IgD-negative memory B cell (primary cell): ENCODE data around the gene OSBPL10. TPM values are rescaled to one million over a fixed set of nuclear protein-coding genes. Genes with fewer than 3 reads are reported as not detected.

Experiments
- H3K27ac Mint-ChIP-seq, 3 donors: one replicate each; pipeline ENCODE4 v1.8.0; 2020 to 2022; ENCODE audit warnings: mild to moderate bottlenecking in 3 of 3, mixed read lengths in 3 of 3, moderate library complexity in 1 of 3
- H3K27me3 Mint-ChIP-seq: one replicate; pipeline ENCODE4 v1.8.0; 2021; ENCODE audit warnings: mixed read lengths
- H3K36me3 Mint-ChIP-seq: one replicate; pipeline ENCODE4 v1.8.0; 2020; ENCODE audit warnings: mild to moderate bottlenecking, mixed read lengths
- H3K4me1 Mint-ChIP-seq, 3 donors: one replicate each; pipeline ENCODE4 v1.8.0; 2020 to 2022; ENCODE audit warnings: mixed read lengths in 3 of 3, mild to moderate bottlenecking in 1 of 3
- H3K4me3 Mint-ChIP-seq, 4 donors: one replicate each; pipeline ENCODE4 v1.8.0; 2020 to 2022; ENCODE audit warnings: mild to moderate bottlenecking in 4 of 4, mixed read lengths in 4 of 4, moderate library complexity in 3 of 4
- H3K9me3 Mint-ChIP-seq, 3 donors: one replicate each; pipeline ENCODE4 v1.8.0; 2020 to 2021; ENCODE audit warnings: mixed read lengths in 3 of 3, mild to moderate bottlenecking in 1 of 3
- polyA plus RNA-seq: library from polyadenylated mRNA; unstranded; fragments of 300-500 nt; fragmentation: Illumina TruSeq; gene quantifications from one replicate; pipeline ENCODE4 v1.2.3, GENCODE V29; 2021

The OSBPL10 gene
- polyA plus RNA-seq, 1 donor from 2014 or later = 126 TPM

- Mint-ChIP-seq H3K36me3 (peaks cover 15% of the 10 kb centered on the region), H3K27ac (peak overlapping the region in 1 of 3 donors; percentile 29), H3K4me1 (peaks cover 11 to 28% (median 18%) of the 10 kb centered on the region in 3 donors), H3K27me3 (no peaks in the 10 kb centered on the region), H3K9me3 (peaks cover 0 to 3% (median 0%) of the 10 kb centered on the region in 3 donors), H3K4me3 (no peak overlapping the region)
Measured at GRCh38 chr3:31613177-31613576, 367.9 kb downstream of the OSBPL10 start.

Other genes starting within 250 kb of the OSBPL10 start
- gene ZNF860, start 488 bp upstream of the OSBPL10 start, polyA plus RNA-seq = 27.7 TPM
- 6.0 TPM for gene GPD1L, start 125.4 kb upstream of the OSBPL10 start, polyA plus RNA-seq